A549 (cell line): Measurements from ENCODE around the gene TSHZ2. TPM values are rescaled to one million over a fixed set of nuclear protein-coding genes. Genes with fewer than 3 reads are reported as not detected.

Source experiments
- ATAC-seq, 2 experiments: fragments of 200-7000 bp in 1 of 2; fragments of >200 bp in 1 of 2; cut with Nextera tagmentation in 1 of 2; cut with Tn5 transposase in 1 of 2; 3 replicates each; pipeline versions ENCODE4 v1.8.0 to v1.9.1; 2018 to 2020; ENCODE audit warnings: mild to moderate bottlenecking in 1 of 2, moderate library complexity in 1 of 2
- CTCF ChIA-PET: fragments of 300-600 bp; sonication (Branson Sonifier 250); formaldehyde crosslinking; extraction: SDS; loops from one replicate; lab custom pipeline; 2021; ENCODE audit warnings: antibody characterized with exemption, inconsistent platforms; lab: Yijun Ruan, JAX
- POLR2A ChIA-PET: fragments of 350-600 bp; formaldehyde crosslinking; extraction: SDS; loops from one replicate; lab custom pipeline; 2021; ENCODE audit warnings: antibody characterized with exemption, inconsistent platforms; lab: Yijun Ruan, JAX
- DNase-seq, 2 experiments: peaks; one replicate each; pipeline versions ENCODE4 v3.0.0 to v3.0.0-alpha.2; 2011 to 2016; ENCODE audit warnings: low read depth in 1 of 2, low spot score in 1 of 2
- FAIRE-seq: peaks from 2 replicates; lab custom pipeline; 2011; peaks lifted over from hg19 to GRCh38; lab: Jason Lieb, UNC
- H3K27ac ChIP-seq, 2 experiments: fragments of >200 bp; sonication (Bioruptor Twin); formaldehyde crosslinking; 3 replicates each; pipeline ENCODE4 v1.5.1; 2016 to 2017
- H3K4me1 ChIP-seq: fragments of >200 bp; sonication (Bioruptor Twin); formaldehyde crosslinking; 3 replicates; pipeline ENCODE4 v1.6.1; 2016
- H3K4me2 ChIP-seq: fragments of >200 bp; sonication (Bioruptor Twin); formaldehyde crosslinking; 3 replicates; pipeline ENCODE4 v1.6.1; 2016
- H3K4me3 ChIP-seq: fragments of >200 bp; sonication (Bioruptor Twin); formaldehyde crosslinking; 3 replicates; pipeline ENCODE4 v1.5.1; 2016
- H3K9me3 ChIP-seq: fragments of >200 bp; sonication (Bioruptor Twin); formaldehyde crosslinking; 3 replicates; pipeline ENCODE4 v1.6.1; 2016
- BCL3 ChIP-seq: fragments of >200 bp; sonication (Bioruptor Twin); formaldehyde crosslinking; IDR thresholded peaks from 3 replicates; pipeline ENCODE4 v1.6.1; 2016
- CBX2 ChIP-seq: fragments of 200-600 bp; sonication (generic); IDR thresholded peaks from 2 replicates; pipeline ENCODE4 v1.6.1; 2016; ENCODE audit warnings: low read depth, mild to moderate bottlenecking, borderline replicate concordance
- CEBPB ChIP-seq, 2 experiments: fragments of >200 bp in 1 of 2; sonication (Bioruptor Twin) in 1 of 2; formaldehyde crosslinking in 1 of 2; IDR thresholded peaks; 2 replicates each; pipeline ENCODE4 v1.6.1; 2012 to 2016
- CHD4 ChIP-seq: fragments of 200-600 bp; sonication (generic); IDR thresholded peaks from 2 replicates; pipeline ENCODE4 v1.6.1; 2016; ENCODE audit warnings: antibody characterized with exemption, mild to moderate bottlenecking, borderline replicate concordance
- E2F6 ChIP-seq: IDR thresholded peaks from 2 replicates; pipeline ENCODE4 v1.6.1; 2012; ENCODE audit warnings: low read depth, borderline replicate concordance
- EHF ChIP-seq: fragments of 250-450 bp; sonication (Bioruptor Pico); IDR thresholded peaks from 2 replicates; pipeline ENCODE4 v1.5.0; 2020; ENCODE audit warnings: mild to moderate bottlenecking
- EP300 ChIP-seq, 2 experiments: fragments of >200 bp; sonication (Bioruptor Twin); formaldehyde crosslinking; IDR thresholded peaks; 2 replicates in 1 of 2; 3 replicates in 1 of 2; pipeline ENCODE4 v1.6.1; 2016 to 2017
- GATA3 ChIP-seq: IDR thresholded peaks from 2 replicates; pipeline ENCODE4 v1.6.1; 2012; ENCODE audit warnings: borderline replicate concordance
- HDAC2 ChIP-seq: fragments of 200-600 bp; sonication (generic); IDR thresholded peaks from 2 replicates; pipeline ENCODE4 v1.6.1; 2016
- HOXB5 ChIP-seq: fragments of 250-450 bp; sonication (Bioruptor Pico); IDR thresholded peaks from 2 replicates; pipeline ENCODE4 v1.5.0; 2020; ENCODE audit warnings: mild to moderate bottlenecking, moderate library complexity
- JUN ChIP-seq, 2 experiments: fragments of >200 bp; sonication (Bioruptor Twin); formaldehyde crosslinking; IDR thresholded peaks; 2 replicates in 1 of 2; 3 replicates in 1 of 2; pipeline ENCODE4 v1.6.1; 2016 to 2017
- JUNB ChIP-seq: fragments of >200 bp; sonication (Bioruptor Twin); formaldehyde crosslinking; IDR thresholded peaks from 2 replicates; pipeline ENCODE4 v1.6.1; 2016
- KDM1A ChIP-seq: fragments of 200-600 bp; sonication (generic); IDR thresholded peaks from 2 replicates; pipeline ENCODE4 v1.6.1; 2016; ENCODE audit warnings: low read depth, mild to moderate bottlenecking
- PBX3 ChIP-seq: IDR thresholded peaks from 2 replicates; pipeline ENCODE4 v1.6.1; 2012
- PHF8 ChIP-seq: fragments of 200-600 bp; sonication (generic); IDR thresholded peaks from 2 replicates; pipeline ENCODE4 v1.6.1; 2016; ENCODE audit warnings: low read depth, mild to moderate bottlenecking, antibody characterized with exemption, moderate library complexity, borderline replicate concordance
- POLR2AphosphoS2 ChIP-seq: conservative IDR thresholded peaks from 2 replicates; pipeline ENCODE4 v1.6.1; 2012; ENCODE audit warnings: low read length, improper control_type of control experiment, inconsistent platforms
- RCOR1 ChIP-seq: fragments of 150-350 bp; IDR thresholded peaks from 2 replicates; pipeline ENCODE4 v1.6.1; 2014; ENCODE audit warnings: antibody characterized with exemption, low read length, low read depth
- ZC3H11A ChIP-seq: fragments of 450-650 bp; IDR thresholded peaks from 2 replicates; pipeline ENCODE4 v1.6.1; 2014; ENCODE audit warnings: antibody characterized with exemption, mild to moderate bottlenecking
- ZFP36 ChIP-seq: fragments of 450-650 bp; IDR thresholded peaks from 2 replicates; pipeline ENCODE4 v1.6.1; 2014; ENCODE audit warnings: borderline replicate concordance; ENCODE audit not compliant: partially characterized antibody
- WGBS: methylation state at CpG from one replicate; pipeline ENCODE4 v1.1.6; 2017; ENCODE audit errors: missing lambda C conversion rate; 5-methylcytosine and 5-hydroxymethylcytosine counted together
- polyA plus RNA-seq, 4 experiments: library from polyadenylated mRNA; depleted of rRNA in 3 of 4; stranded (reverse); fragments of >200 nt; fragmentation: RNase III in 1 of 4; extraction: RNeasy Plus Mini Kit Qiagen cat#74134 plus additional on column Dnase treatment in 1 of 4; gene quantifications; 2 replicates in 3 of 4; 3 replicates in 1 of 4; pipeline ENCODE4 v1.2.3, GENCODE V29; 2011 to 2017

TSHZ2 gene
- polyA plus RNA-seq, 2 of the 4 experiments (the other 2 are of a cell fraction), result not detected

GRCh38 chr20:53072923-53073579 is 100.9 kb downstream of the TSHZ2 start:
- Histone ChIP-seq H3K27ac (no peak overlapping the region), H3K4me1 (no peaks in the 10 kb centered on the region), H3K4me2 (no peak overlapping the region), H3K4me3 (no peak overlapping the region), H3K9me3 (no peaks in the 10 kb centered on the region; the same call in 2 of the 3 replicates)
- ChIA-PET CTCF (no interaction called here), POLR2A (no interaction called here)
- TF ChIP-seq POLR2AphosphoS2, result no peak
- TF ChIP-seq HDAC2, result no peak
- TF ChIP-seq EP300 (IDR thresholded peaks at IDR 0.05), result no peak
- no peak for TF ChIP-seq CEBPB (IDR thresholded peaks at IDR 0.05)
- TF ChIP-seq ZFP36, result no peak
- no peak for TF ChIP-seq BCL3
- no peak for TF ChIP-seq PBX3
- no peak for TF ChIP-seq EHF (CRISPR knock-in tag)
- TF ChIP-seq E2F6, result no peak
- TF ChIP-seq JUN (IDR thresholded peaks at IDR 0.05), result no peak
- TF ChIP-seq PHF8, result no peak
- FAIRE-seq, result no peak
- 16% methylated on average over 1 of the region's 1 CpG for WGBS
- ATAC-seq, result no peak
- no peak for DNase-seq

- CTCF ChIA-PET, result no interaction called here
- POLR2A ChIA-PET, result no interaction called here
- 29% methylated on average over 4 of the region's 4 CpGs for WGBS
- DNase-seq (no peak), ATAC-seq (no peak), FAIRE-seq (no peak)
- H3K4me3 ChIP-seq, result no peak overlapping the region
- no peaks in the 10 kb centered on the region for H3K4me1 ChIP-seq
- no peak for TF ChIP-seq EHF (CRISPR knock-in tag)
- no peak for TF ChIP-seq CHD4
- no peak for TF ChIP-seq PBX3
- TF ChIP-seq KDM1A, result no peak
- no peak overlapping the region for H3K4me2 ChIP-seq
- no peaks in the 10 kb centered on the region for H3K9me3 ChIP-seq
- H3K27ac ChIP-seq, result no peak overlapping the region
These were observed 101.7 kb downstream of the TSHZ2 start for GRCh38 chr20:53073636-53074415.

GRCh38 chr20:53074811-53075314 is 102.7 kb downstream of the TSHZ2 start:
- Histone ChIP-seq H3K4me1 (no peaks in the 10 kb centered on the region), H3K9me3 (no peaks in the 10 kb centered on the region), H3K4me2 (no peak overlapping the region), H3K27ac (no peak overlapping the region), H3K4me3 (no peak overlapping the region)
- FAIRE-seq, result no peak
- CTCF ChIA-PET, result interaction anchor here (0.6 kb wide), 1 partner anchor 802 kb away, joined by 3 read pairs; no protein-coding TSS in a partner anchor
- no peak for DNase-seq
- POLR2A ChIA-PET, result no interaction called here
- ATAC-seq, result no peak
- WGBS, result 40% methylated on average over 4 of the region's 4 CpGs
- TF ChIP-seq EHF (CRISPR knock-in tag) (no peak), KDM1A (no peak), EP300 (IDR thresholded peaks at IDR 0.05) (no peak), CBX2 (no peak), HOXB5 (CRISPR knock-in tag) (no peak), JUNB (no peak), RCOR1 (no peak), ZC3H11A (no peak), GATA3 (no peak)
